CD4-positive, alpha-beta T cell treated with Interleukin-15 for 1 hour (primary cell): ENCODE results near the gene NYNRIN.
A peak's percentile ranks its signal among the peaks of the same experiment; 100 is the strongest.
"Not testable (repeated sequence)": the region's sequence is repeated elsewhere in the genome, so short reads cannot be mapped to it uniquely, and the experiment has no call there.

Experiments
- DNase-seq: peaks from one replicate; pipeline ENCODE4 v3.0.0-alpha.2; 2020

Gene NYNRIN

DNA sequence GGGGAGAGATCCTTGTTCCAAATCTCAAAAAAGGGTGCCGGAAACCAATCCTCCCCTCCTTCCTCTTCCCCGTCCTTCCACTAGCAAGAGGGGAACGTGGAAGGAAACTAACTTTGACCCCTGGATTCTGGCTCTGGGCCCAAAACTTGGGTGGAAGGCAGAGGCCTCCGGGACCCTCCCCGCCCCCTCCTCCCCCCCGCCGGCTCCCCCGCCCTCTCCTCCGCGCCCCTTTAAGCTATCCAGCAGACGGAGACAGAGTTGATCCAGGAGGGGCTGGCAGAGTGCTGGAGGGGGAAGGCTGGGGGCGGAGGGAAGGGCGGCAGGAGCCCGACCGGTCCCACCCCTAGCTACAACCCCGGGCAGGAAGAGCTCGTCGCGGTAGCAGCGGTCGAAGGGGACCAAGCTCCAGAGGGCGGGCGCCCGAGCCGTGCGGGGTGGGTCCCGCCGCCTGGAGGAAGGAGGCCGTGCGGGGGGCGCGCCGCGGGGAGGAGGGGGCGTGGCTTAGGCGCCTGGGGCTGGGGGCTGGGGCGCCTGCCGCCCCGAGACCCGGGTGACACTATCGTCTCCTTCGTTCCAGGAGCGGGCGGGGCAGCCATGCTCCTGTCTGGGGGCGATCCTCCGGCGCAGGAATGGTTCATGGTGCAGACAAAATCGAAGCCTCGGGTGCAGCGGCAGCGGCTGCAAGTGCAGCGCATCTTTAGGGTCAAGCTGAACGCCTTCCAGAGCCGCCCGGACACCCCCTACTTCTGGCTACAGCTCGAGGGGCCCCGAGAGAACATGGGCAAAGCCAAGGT lies at the start of gene NYNRIN:
Gene NYNRIN, plus strand, starts transcription at position 351 of the 794 bp plus-strand sequence. Its CDS starts 244 bp downstream, at position 595.
- DNase-seq, result no peak

DNA sequence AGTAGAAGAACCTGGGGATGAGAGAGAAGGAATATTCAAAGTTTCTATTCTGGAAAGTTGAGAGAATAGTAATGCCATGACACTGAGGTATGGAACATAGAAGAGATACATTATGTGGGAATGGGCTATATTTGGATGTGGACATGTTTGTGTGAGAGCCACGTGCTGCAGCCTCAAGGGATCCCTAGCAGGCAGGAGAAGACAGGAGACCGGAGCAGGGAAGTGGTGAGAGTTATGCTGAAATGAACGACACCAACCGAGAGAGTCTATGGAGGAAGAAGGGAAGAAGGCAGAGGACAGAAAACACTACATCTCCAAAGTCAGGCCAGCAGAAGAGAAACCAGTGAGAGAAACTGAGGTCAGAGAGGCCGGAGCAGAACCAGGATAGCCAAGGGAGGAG lies 49.1 kb upstream of the NYNRIN start:
- no peak for DNase-seq

DNA sequence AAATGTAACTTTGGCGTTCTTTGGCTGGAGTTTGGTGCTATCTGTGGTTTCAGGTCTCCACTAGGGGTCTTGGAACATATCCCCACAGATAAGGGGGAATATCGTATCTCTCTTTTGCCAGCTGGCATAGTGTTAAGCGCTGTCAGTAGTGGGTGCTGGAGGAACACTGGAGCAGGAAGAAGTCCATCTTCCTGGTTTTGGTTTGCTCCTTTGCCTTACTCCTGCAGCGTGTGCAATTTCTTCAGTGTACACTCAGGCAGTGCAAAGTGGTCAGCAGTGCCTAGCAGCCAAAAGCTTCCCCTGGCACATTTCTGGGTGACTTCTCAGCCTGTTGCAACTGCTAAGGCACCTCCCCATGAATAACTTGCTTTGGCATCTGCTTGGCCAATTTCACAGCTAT lies 47.3 kb upstream of the NYNRIN start:
- no peak for DNase-seq

DNA sequence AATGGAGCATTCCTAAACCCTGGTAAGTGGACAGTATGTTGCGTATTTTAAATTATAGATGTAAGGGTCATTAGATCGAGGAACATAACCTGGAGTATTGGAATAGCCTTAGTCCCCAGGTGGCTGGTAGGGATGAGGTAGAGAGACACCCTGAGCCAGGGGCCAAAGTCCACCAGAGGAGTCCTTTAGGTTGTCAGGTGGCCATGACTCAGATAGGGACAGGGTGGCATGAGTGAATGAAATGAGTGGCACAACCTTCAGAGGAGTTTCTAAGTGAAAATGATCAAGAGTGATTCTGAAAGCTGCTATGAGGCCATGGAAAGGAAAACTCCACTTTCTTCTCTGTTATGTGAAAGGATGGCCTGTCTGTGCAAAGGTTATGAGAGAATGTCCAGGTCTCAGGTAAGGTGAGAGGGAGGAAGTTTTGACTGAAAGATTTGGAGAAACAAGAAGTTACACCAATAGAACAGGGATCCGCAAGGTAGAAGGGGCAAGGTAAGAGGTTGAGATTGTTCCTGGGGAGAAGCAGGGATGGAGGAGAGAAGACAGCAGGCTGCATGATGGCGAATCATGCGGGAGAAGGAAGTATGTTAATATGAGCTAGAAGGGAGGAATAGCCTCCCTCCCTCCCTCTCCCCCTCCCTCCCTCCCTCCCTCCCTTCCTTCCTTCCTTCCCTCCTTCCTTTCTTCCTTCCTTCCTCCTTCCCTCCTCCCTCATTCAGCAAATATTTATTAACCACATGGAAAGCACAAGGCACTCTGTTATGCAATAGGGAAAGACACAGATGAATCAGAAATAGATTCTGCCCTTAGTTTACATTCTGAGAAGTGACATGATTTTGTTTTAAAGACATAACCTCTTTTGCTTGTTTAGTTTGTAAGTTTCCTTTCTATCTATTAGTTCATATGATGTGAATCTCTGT lies 45.0 kb upstream of the NYNRIN start:
- DNase-seq, result no peak

DNA sequence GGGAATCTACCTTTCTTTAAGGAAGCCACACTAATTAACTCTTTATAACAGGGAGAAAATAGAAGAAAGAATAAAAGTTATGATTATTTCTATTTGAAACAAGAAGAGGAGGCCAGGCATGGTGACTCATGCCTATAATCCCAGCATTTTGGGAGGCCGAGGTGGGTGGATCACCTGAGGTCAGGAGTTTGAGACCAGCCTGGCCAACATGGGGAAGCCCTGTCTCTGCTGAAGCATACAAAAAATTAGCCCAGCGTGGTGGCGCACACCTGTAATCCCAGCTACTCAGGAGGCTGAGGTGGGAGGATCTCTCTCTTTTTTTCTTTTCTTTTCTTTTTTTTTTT lies 44.3 kb upstream of the NYNRIN start:
- DNase-seq, result not testable (repeated sequence)

DNA sequence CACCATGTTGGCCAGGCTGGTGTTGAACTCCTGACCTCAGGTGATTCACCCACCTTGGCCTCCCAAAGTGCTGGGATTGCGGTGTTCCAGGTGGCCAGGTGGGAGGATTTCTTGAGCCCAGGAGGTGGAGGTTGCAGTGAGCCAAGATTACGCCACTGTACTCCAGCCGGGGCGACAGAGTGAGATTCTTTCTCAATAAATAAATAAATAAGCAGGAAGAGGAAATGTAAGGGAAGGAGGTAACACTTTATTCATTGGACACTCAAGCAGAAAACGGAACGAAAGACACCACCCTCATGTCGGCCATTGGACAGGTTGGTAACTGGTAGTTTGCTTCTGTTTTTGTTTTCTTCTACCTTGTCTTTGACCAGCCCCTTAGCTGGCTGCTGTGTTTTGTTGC lies 43.8 kb upstream of the NYNRIN start:
- no peak for DNase-seq

DNA sequence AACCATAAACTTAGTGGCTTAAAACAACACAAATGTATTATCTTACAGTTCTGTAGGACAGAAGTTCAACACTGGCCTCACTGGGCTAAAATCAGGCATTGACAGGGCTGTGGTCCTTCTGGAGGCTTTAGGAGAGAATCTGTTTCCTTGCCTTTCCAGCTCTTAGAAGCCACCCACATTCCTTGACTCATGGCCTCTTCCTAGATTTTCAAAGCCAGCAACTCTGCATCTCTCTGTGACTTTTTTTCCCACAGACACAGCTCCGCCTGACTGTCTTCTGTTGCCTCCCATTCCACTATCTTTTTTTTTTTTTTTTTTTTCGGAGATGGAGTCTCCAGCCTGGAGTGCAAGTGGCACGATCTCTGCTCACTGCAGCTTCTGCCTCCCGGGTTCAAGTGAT lies 42.6 kb upstream of the NYNRIN start:
- DNase-seq, result no peak

DNA sequence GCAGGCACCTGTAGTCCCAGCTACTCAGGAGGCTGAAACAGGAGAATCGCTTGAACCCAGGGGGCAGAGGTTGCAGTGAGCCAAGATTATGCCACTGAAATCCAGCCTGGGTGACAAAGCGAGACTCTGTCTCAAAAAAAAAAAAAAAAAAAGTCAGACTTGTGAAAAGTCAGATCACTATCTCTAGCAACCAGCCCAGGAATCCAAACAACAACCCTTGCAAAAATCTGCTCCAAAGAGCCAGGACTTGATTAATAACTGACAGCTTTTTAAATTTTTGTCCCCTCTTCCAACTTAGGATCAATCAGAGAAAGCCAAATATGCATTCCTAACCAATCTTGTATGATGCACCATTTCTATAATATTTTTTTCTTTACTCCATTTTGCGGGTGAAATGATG lies 38.5 kb upstream of the NYNRIN start:
- no peak for DNase-seq

DNA sequence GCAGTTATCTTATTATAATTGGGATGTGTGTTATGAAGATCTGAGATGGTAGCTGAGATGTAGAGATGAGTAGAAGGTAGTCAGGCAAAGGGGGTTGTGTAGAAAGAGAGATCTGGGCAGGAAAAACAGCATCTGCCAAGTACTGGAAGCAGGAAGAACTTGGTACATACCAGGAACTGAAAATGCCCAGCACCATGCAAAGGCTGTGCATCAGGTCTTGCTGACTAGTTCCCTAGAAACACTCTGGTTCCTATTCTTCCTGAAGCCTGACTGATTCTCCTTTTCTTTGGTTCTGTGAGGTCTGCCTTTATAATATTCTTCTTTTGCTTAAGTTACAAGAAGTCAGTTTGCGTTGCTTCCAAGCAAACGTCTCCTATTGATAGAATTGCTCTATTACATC lies 37.5 kb upstream of the NYNRIN start:
- DNase-seq, result no peak

DNA sequence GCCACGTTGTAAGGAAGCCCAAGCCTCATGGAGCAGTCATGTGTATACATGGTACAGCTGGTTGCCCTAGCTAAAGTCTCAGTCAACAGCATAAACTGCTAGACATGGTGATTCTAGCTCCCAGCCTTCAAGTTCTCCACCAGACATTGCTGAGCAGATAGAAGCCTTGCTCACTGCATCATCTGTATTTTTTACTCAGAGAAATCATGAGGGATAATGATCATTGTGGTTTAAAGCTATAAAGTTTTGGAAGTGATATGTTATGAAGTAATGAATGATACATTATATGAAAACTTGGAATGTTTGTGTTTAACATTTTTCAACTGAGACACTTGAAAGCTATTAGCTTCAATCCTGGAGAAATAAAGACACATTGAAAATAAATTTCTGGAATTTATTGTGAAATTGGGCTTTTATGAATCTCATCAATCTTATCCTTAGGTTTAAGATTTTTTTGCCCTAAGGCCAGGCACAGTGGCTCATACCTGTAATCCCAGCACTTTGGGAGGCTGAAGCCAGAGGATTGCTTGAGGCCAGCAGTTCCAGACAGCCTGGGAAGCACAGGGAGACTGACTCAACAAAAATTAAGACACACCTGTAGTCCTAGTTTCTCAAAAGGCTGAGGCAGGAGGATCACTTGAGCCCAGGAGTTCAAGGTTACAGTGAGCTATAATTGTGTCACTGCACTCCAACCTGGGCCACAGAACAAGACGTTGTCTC lies 36.4 kb upstream of the NYNRIN start:
- DNase-seq, result no peak

DNA sequence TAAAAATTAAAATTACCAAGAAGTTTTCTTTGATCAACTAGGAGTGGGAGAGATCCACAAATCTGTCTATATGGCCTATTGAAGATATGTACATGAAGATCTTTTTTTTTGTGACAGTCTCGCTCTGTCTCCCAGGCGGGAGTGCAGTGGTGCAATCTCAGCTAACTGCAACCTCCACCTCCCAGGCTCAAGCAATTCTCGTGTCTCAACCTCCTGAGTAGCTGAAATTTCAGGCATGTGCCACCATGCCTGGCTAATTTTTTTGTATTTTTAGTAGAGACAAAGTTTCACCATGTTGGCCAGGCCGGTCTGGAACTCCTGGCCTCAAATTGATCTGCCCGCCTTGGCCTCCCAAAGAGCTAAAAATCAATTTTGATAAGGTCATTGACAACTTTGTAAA lies 35.4 kb upstream of the NYNRIN start:
- DNase-seq, result no peak

DNA sequence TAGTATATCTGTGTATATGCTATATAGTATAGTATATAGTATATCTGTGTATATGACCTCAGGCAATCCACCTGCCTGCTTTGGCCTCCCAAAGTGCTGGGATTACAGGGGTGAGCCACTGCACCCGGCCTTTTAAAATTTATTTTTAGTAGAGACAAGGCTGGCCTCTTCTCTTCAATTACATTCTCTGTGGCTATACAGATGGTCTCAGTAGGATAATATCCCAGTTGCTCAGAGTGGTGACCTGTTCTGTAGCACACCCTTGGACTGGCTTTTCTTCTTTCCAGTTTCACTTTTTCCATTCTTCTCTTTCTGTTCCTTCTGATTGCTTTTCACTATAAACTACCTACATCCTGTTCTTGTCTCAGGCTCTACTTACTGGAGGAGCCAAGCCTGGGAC lies 34.0 kb upstream of the NYNRIN start:
- DNase-seq, result no peak

DNA sequence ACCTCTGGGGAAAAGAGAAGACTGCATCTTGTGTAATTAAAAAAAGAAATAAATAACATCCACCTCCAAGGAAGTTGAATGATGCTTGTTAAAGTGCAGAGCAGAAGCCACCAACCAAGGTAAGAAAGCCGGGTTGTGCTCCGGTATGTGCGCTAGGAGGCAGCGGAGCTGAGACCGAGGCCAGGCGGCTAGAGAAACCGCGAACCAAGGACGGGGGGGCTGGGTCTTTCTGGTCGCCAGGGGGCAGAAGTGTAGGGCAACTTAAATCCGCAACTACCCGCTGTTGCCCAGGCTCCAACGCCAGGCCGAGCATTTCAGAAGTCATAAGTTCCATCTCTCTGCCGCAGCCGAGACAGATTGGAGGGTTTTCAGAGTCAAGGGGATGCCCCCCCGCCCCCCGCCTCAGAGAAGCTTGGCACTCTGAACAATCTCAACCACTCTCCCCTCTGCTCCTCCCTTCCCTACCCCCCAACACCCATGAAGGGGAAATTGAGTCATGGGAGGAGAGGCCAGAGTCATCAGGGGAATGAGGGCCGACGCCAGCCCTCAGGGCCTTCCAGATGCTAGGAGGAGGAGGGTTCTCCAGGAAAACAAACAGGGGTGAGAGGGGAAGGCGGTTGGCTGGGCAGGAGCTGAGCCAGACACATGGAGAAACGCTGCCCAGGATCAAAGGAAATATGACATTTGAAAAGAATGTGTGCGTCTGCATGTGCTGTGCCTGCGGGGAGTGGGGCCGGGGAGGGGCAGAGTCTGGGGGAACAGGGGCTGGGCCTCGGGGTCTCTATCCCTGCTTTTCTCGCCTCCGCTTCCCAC lies 33.0 kb upstream of the NYNRIN start:
- peak; percentile 81 for DNase-seq

DNA sequence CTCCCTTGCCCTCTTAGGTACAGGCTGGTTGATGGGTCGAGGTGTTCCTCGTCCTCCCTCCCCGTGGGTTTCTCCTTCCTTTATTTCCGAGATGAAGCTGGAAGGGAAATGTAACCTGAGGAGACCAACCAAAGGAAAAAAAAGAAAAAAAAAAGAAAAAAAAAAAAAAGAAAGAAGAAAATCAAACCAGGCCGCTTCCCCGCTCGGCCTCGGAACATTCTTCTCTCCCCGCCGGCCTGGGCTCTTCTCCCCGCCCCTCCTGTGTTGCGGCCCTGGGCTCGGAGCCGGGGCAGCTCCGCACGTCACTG lies 32.4 kb upstream of the NYNRIN start:
- DNase-seq, result no peak

DNA sequence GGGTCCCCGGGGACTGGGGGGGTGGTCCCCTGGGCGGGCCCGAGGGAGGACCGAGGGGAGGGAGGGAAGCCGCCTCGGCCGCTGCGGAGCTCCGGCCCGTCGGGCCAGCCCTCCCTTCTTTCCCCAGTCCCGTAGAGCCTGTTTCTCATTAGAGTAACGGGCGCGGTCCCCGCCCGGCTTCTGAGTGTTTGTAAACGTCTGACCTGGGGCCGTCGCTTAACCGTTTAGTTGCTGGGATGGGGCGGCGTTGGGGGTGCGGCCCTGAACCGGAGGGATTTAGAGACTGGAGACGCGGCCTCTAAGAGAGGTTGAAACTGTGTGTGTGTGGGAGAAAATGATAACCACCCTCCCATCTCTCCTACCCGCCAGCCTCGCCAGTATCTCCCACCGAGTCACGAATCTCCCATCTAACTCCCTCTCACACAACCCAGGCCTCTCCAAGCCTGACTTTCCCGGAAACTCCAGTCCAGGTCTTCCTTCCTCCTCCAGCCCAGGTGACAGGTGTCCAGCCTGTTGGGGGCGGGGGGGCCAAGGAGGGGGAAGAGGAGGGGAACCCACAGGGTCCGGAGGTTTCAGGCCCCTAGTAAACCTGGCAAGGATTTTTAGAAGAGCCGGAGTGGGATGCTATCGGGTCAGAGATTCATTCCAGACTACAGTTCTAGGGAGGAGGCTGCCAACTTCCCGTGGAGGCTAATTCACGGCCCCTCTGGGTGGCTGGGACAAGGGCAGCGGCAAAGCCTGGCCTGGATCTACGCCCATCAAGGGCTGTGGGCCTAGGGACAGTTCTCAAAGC lies 31.9 kb upstream of the NYNRIN start:
- peak; percentile 83 for DNase-seq

DNA sequence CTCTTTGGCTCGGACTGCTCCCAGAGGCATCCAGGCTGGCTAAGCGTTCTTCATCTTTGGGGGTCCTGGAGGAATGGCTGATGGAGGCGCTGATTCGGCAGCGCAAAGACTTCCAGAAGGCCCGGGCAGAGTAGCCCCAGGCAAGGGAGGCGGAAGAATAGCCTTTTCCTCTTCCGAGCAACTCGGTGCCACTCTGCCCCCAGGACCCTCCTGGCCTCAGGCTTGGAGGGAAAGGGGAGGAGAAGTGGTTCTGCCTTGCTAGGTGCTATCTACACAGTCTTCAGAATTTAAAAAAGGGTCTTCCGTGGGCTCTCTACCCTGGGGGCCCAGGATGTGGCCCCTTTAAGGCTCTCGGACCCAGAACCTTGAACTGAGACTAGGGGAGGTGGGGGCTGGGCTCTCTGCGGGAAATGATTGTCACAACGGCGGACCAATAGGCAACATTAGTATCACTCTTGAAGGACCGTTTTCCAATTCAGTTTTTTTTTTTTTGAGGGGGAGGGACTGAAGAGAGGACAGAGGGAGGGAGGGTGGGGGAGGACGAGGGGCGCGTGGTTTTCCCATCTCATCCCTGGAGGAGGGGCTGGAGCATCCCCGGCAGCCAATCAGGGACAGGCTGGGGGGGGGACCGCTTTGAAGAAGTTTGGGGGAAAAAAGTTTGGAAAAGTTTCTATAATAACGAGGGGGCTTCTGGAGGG lies 31.1 kb upstream of the NYNRIN start, which contains the start of gene NFATC4:
Gene NFATC4, plus strand, starts transcription at position 671 of the 698 bp plus-strand sequence. CDS start 157 bp downstream, outside the sequence.
- DNase-seq, result no peak

DNA sequence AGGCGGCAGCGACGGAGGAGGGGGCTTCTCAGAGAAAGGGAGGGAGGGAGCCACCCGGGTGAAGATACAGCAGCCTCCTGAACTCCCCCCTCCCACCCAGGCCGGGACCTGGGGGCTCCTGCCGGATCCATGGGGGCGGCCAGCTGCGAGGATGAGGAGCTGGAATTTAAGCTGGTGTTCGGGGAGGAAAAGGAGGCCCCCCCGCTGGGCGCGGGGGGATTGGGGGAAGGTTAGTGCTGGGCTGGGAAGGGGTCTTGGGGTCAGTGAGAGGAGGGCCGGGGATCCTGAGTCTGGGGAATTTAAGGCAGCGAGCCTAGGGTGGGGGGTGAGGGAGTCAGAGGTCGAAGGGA lies 30.6 kb upstream of the NYNRIN start:
- DNase-seq, result no peak

DNA sequence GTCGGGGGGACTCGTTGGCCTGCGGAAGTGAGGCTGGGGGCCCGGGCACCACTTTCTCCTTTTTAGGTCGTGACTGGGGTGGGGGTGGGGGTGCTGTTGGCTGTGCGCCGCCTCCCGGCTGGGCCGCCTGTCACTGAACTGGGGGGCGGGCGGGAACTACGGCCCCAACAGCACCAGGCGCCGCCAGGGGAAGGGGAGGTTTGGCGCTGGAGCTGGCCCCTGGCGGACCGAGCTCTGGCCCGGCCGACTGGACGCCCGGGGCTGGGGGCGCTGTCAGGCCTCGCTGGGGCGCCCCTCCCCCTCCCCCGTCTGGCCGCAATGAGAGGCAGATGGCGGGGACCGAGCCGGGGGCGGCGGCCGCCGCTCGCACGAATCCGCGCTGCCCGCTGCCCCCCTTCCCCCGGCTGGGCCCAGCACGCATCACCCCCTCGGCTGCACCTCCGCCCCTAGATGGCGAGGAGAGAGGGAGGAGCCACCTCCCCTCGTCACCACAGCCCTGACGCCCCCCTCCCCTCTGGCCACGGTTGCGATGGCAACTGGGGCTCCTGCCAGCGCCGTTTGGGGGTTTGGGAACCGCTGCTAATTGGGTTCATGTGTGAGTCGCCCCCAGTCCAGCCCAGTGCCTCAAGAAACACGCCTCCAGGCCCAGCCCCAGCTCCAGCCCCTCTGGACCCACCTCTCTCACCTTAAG lies 30.1 kb upstream of the NYNRIN start:
- DNase-seq, result peak; percentile 65

DNA sequence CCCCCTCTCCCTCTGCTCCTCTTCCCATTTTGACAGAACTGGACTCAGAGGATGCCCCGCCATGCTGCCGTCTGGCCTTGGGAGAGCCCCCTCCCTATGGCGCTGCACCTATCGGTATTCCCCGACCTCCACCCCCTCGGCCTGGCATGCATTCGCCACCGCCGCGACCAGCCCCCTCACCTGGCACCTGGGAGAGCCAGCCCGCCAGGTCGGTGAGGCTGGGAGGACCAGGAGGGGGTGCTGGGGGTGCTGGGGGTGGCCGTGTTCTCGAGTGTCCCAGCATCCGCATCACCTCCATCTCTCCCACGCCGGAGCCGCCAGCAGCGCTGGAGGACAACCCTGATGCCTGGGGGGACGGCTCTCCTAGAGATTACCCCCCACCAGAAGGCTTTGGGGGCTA lies 29.3 kb upstream of the NYNRIN start:
- DNase-seq, result no peak

DNA sequence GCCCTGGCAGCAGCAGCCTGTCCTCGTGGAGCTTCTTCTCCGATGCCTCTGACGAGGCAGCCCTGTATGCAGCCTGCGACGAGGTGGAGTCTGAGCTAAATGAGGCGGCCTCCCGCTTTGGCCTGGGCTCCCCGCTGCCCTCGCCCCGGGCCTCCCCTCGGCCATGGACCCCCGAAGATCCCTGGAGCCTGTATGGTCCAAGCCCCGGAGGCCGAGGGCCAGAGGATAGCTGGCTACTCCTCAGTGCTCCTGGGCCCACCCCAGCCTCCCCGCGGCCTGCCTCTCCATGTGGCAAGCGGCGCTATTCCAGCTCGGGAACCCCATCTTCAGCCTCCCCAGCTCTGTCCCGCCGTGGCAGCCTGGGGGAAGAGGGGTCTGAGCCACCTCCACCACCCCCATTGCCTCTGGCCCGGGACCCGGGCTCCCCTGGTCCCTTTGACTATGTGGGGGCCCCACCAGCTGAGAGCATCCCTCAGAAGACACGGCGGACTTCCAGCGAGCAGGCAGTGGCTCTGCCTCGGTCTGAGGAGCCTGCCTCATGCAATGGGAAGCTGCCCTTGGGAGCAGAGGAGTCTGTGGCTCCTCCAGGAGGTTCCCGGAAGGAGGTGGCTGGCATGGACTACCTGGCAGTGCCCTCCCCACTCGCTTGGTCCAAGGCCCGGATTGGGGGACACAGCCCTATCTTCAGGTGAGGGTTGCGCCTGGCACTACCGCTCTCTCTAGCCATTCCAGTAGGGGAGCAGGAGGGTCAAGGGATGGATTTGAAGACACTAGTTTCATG lies 28.7 kb upstream of the NYNRIN start:
- no peak for DNase-seq
